Activated B cell treated with CpG ODN at 0.5 μM for 24 hours (primary cell): ENCODE measurements around the gene CEMIP. TPM values are rescaled to one million over a fixed set of nuclear protein-coding genes. Genes with fewer than 3 reads are reported as not detected.

Source experiments
- ATAC-seq: fragments of 200-7000 bp; cut with Tn5 transposase; one replicate; pipeline ENCODE4 v1.10.0; 2021; ENCODE audit warnings: low read depth, mild to moderate bottlenecking, moderate library complexity
- CTCF ChIA-PET: fragments of 350-600 bp; sonication (Branson Sonifier 250); formaldehyde crosslinking; loops from one replicate; lab custom pipeline; 2021; ENCODE audit warnings: antibody characterized with exemption; lab: Charles Lee
- POLR2A ChIA-PET: fragments of 350-600 bp; sonication (Branson Sonifier 250); formaldehyde crosslinking; loops from one replicate; lab custom pipeline; 2021; ENCODE audit warnings: antibody characterized with exemption; lab: Charles Lee
- DNase-seq: peaks from one replicate; pipeline ENCODE4 v3.0.0; 2022
- H3K27ac Mint-ChIP-seq: one replicate; pipeline ENCODE4 v1.8.0; 2020; ENCODE audit warnings: mixed read lengths
- H3K27me3 Mint-ChIP-seq: one replicate; pipeline ENCODE4 v1.8.0; 2021; ENCODE audit warnings: mixed read lengths
- H3K36me3 Mint-ChIP-seq: one replicate; pipeline ENCODE4 v1.8.0; 2021; ENCODE audit warnings: low read depth, mixed read lengths
- H3K4me1 Mint-ChIP-seq: one replicate; pipeline ENCODE4 v1.8.0; 2021; ENCODE audit warnings: mixed read lengths
- H3K4me3 Mint-ChIP-seq: one replicate; pipeline ENCODE4 v1.8.0; 2020; ENCODE audit warnings: mild to moderate bottlenecking, mixed read lengths
- H3K9me3 Mint-ChIP-seq: one replicate; pipeline ENCODE4 v1.8.0; 2020; ENCODE audit warnings: mixed read lengths
- intact Hi-C: fragments of 100-400 bp; cut with micrococcal nuclease; formaldehyde crosslinking; loops from one replicate; pipeline ENCODE4 v1.15.1; 2024
- total RNA-seq: library from RNA; stranded (reverse); gene quantifications from 2 replicates; pipeline ENCODE4 v1.2.3, GENCODE V29; 2022
- TF ChIP-seq, protein P1 (sequence below): fragments of 200-600 bp; IDR thresholded peaks from one replicate; pipeline ENCODE4 v1.8.0; 2022; ENCODE audit warnings: antibody characterized with exemption, mild to moderate bottlenecking

The CEMIP gene
- total RNA-seq, 1 donor from 2014 or later = not detected

DNA sequence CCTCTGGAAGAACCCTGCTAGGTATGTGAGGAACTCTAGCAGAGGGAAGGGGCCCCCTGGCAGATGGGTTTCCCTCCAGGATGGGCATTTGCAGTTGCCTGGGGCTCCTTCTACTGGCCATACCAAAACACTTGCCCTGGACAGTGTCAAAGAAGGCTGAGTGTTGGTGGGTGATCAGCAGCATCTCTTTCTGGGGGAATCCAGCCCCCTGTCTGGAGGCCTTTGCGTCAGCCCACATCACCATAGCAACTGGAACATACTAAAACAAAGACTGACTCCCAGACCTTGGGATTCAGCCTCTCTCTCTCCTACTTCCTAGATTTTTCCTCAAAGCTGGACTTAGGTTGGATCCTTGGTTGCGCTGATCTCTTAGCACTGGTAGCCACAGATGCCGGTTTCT, 8.1 kb downstream of the CEMIP start:
- intact Hi-C loops = no loop called here
- ChIA-PET CTCF (no interaction called here), POLR2A (no interaction called here)
- Mint-ChIP-seq H3K27me3 (peaks cover 10% of the 10 kb centered on the region), H3K4me1 (no peaks in the 10 kb centered on the region), H3K36me3 (no peaks in the 10 kb centered on the region), H3K9me3 (no peaks in the 10 kb centered on the region), H3K4me3 (no peak overlapping the region), H3K27ac (no peak overlapping the region)
- no peak for ATAC-seq
- TF ChIP-seq, protein P1, sequence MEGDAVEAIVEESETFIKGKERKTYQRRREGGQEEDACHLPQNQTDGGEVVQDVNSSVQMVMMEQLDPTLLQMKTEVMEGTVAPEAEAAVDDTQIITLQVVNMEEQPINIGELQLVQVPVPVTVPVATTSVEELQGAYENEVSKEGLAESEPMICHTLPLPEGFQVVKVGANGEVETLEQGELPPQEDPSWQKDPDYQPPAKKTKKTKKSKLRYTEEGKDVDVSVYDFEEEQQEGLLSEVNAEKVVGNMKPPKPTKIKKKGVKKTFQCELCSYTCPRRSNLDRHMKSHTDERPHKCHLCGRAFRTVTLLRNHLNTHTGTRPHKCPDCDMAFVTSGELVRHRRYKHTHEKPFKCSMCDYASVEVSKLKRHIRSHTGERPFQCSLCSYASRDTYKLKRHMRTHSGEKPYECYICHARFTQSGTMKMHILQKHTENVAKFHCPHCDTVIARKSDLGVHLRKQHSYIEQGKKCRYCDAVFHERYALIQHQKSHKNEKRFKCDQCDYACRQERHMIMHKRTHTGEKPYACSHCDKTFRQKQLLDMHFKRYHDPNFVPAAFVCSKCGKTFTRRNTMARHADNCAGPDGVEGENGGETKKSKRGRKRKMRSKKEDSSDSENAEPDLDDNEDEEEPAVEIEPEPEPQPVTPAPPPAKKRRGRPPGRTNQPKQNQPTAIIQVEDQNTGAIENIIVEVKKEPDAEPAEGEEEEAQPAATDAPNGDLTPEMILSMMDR = no peak
- DNase-seq = no peak

DNA sequence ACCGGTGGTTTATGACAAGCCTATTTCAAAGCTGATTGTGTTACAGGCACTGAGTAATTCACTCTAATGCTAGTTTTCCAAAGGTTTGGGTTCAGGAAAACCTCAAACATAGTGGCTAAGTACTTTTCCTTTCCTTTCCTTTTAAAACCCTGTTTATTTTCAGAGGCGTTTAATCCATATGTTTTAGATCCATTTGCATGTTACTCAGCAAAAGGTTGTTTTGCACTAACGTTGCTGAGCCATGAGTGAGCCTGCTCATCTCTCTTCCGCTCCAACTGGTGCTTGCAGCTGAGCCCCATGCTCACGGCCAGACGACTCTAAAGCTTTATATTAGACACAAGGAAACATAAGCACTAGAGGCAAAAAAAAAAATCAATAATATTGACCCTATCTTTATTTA, 9.4 kb downstream of the CEMIP start:
- Mint-ChIP-seq H3K4me3 (no peak overlapping the region), H3K9me3 (no peaks in the 10 kb centered on the region), H3K27me3 (peaks cover 7% of the 10 kb centered on the region), H3K36me3 (no peaks in the 10 kb centered on the region), H3K4me1 (no peaks in the 10 kb centered on the region), H3K27ac (no peak overlapping the region)
- CTCF ChIA-PET = no interaction called here
- ATAC-seq = no peak
- DNase-seq = no peak
- intact Hi-C loops = no loop called here
- TF ChIP-seq, protein P1 = no peak
- POLR2A ChIA-PET = no interaction called here

DNA sequence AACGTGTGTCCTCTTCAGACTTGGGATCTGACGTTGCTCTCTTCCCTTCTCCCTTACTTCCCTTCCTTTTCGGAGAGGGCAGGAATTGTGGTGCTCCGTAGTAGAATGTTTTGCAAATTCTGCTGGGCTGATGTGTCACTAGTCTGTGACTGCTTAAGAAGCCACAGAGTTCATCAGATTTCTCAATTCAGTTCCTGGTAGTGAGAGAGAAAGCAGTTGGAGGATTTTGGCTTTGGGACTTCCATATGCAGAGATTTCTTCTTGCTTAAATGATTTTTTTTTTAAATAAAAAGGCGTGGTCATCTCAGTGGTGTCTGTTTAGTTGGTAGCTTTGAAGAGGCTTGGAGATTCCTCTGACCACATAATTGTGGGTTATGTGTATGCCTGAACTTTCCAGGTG, 10.1 kb downstream of the CEMIP start:
- H3K27ac Mint-ChIP-seq = no peak overlapping the region
- DNase-seq (no peak), ATAC-seq (no peak)
- TF ChIP-seq, protein P1 = no peak
- ChIA-PET CTCF (no interaction called here), POLR2A (no interaction called here)
- intact Hi-C loops = no loop called here
- peaks cover 7% of the 10 kb centered on the region for H3K27me3 Mint-ChIP-seq
- no peaks in the 10 kb centered on the region for H3K4me1 Mint-ChIP-seq
- no peaks in the 10 kb centered on the region for H3K36me3 Mint-ChIP-seq
- H3K9me3 Mint-ChIP-seq = no peaks in the 10 kb centered on the region
- no peak overlapping the region for H3K4me3 Mint-ChIP-seq

DNA sequence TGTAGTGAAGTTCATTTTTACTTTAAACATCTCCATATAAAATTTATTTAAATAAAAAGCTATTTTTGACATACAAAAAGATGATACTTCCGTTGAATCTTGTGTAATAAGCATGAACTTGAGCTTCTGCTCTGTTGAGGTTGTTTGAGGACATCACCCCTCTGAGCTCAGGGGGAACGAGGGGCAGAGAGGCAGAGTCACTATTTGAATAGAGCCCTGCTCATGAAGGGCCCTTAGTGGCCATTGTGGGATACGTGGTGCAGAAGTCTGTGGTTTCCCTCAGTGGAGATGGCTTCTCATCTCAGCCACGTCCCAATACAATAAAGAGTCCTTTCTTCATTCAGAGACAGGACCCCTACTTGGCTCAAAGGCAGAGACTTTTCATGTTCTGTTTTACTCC, 10.6 kb downstream of the CEMIP start:
- intact Hi-C loops = no loop called here
- no peak overlapping the region for H3K27ac Mint-ChIP-seq
- ATAC-seq (no peak), DNase-seq (no peak)
- H3K36me3 Mint-ChIP-seq = no peaks in the 10 kb centered on the region
- POLR2A ChIA-PET = no interaction called here
- TF ChIP-seq, protein P1 = no peak
- H3K4me1 Mint-ChIP-seq = no peaks in the 10 kb centered on the region
- CTCF ChIA-PET = no interaction called here
- no peak overlapping the region for H3K4me3 Mint-ChIP-seq
- H3K27me3 Mint-ChIP-seq = peaks cover 6% of the 10 kb centered on the region
- H3K9me3 Mint-ChIP-seq = no peaks in the 10 kb centered on the region

DNA sequence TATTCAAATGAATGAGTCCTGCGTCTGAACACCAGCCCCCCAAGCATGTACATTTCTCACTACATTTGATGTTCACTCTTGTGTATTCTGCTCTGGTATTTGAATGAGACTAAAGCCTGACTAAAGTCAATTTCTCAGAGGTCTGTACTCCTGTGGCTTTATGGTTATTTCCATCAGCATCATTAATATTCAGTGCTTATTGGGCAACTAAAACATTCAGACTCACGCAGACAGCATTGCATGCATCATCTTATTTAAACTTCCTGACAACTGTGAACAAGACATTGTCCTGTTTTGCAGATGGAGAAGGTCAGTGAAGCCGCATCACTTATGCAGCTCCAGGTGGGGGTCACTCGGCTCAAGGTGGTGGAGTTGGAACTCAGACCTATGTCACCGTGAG, 11.1 kb downstream of the CEMIP start:
- Mint-ChIP-seq H3K36me3 (no peaks in the 10 kb centered on the region), H3K9me3 (no peaks in the 10 kb centered on the region), H3K4me3 (no peak overlapping the region), H3K27ac (no peak overlapping the region), H3K27me3 (peaks cover 5% of the 10 kb centered on the region), H3K4me1 (no peaks in the 10 kb centered on the region)
- ChIA-PET CTCF (no interaction called here), POLR2A (no interaction called here)
- TF ChIP-seq, protein P1 = no peak
- DNase-seq (no peak), ATAC-seq (no peak)
- intact Hi-C loops = no loop called here
